ENCODE results near the gene KEL.

The KEL gene

GRCh38 chr7:142932386-142933091 is 29.6 kb downstream of the KEL start:
- TF ChIP-seq CTCF (conservative IDR thresholded peaks at IDR 0.05; ENCODE audit: low read length): no peak
- H3K4me3 ChIP-seq (ENCODE audit: low read length): no peak overlapping the region
- DNase-seq (ENCODE audit: low read depth): no peak

GRCh38 chr7:142930126-142930730 is 31.9 kb downstream of the KEL start:
- DNase-seq (ENCODE audit: low read depth): no peak
- TF ChIP-seq CTCF (conservative IDR thresholded peaks at IDR 0.05; ENCODE audit: low read length): no peak
- H3K4me3 ChIP-seq (ENCODE audit: low read length): no peak overlapping the region

- no peak for TF ChIP-seq CTCF (conservative IDR thresholded peaks at IDR 0.05; ENCODE audit: low read length)
- no peak overlapping the region for H3K4me3 ChIP-seq (ENCODE audit: low read length)
- no peak for DNase-seq (ENCODE audit: low read depth)
These were observed 34.2 kb downstream of the KEL start for GRCh38 chr7:142927949-142928348.

DNA sequence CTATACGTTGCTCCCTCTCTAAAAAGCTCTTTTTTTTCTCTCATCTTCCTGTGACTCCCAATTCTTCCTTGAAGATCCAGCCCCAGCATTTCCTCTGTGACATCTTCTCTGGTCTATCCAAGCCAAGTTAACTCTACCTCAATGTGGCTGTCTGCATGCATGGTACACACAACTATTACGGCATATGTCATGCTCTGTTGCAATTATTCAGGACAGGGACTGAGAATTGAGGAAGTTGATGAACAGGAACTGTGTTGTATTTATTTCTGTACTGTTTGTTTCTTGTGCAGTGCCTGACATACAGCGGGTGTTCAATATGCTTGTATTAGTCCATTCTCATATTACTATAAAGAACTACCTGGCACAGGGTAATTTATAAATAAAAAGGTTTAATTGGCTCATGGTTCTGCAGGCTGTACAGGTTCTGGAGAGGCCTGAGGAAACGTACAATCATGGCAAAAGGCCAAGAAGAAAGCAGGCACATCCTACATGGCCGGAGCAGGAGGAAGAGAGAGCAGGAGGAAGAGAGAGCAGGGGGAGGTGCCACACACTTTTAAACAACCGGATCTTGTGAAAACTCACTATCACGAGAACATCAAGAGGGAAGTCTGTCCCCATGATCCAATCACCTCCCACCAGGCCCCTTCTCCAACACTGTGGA is 34.9 kb downstream of the KEL start:
- H3K4me3 ChIP-seq (ENCODE audit: low read length): no peak overlapping the region
- TF ChIP-seq CTCF (conservative IDR thresholded peaks at IDR 0.05; ENCODE audit: low read length): no peak
- DNase-seq (ENCODE audit: low read depth): no peak

DNA sequence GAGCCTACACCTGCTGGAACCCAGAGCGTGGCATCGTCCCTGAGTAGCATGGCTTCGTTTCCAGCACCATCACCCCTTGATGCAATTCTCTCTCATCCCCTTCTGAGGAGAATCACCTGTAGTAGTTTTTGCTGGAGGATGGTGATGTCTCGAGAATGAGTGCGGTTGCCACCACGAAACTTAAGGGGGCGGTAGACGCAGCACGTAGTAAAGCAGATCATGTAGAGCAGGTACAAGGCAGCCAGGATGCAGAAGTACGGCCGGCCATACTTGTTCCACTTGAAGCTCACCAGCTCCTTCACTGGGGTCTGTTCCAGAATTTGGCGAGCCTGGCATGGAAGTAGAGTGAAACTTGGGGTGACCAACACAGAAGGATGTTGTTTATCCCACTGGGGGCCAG is 36.8 kb downstream of the KEL start:
- no peak for DNase-seq (ENCODE audit: low read depth)
- no peak overlapping the region for H3K4me3 ChIP-seq (ENCODE audit: low read length)
- no peak for TF ChIP-seq CTCF (conservative IDR thresholded peaks at IDR 0.05; ENCODE audit: low read length)

- no peak for DNase-seq (ENCODE audit: low read depth)
- TF ChIP-seq CTCF (conservative IDR thresholded peaks at IDR 0.05; ENCODE audit: low read length): no peak
- H3K4me3 ChIP-seq (ENCODE audit: low read length): no peak overlapping the region
These were observed 38.8 kb downstream of the KEL start for GRCh38 chr7:142923391-142923790.

DNA sequence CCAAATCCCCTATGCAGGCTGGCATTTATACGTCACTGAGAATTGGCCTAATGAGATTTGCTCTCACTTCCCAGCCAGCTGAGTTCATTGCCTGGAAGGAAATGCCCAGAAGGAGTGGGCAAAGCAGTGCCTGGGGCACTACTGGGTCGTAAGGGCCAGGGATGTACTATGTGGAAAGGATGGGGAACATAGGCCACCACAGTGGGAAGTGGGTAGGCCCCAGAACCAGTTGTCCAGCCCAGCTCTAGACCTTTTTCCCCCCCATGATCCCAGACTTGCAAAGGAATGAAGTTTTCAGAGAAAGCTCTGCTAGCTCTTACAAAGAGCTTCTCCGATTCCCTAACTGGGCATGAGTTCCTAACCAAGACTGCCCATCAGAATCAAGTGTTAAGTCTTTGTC is 42.5 kb downstream of the KEL start:
- no peak overlapping the region for H3K4me3 ChIP-seq (ENCODE audit: low read length)
- DNase-seq (ENCODE audit: low read depth): no peak
- no peak for TF ChIP-seq CTCF (conservative IDR thresholded peaks at IDR 0.05; ENCODE audit: low read length)
